OCI-LY3 (cell line): ENCODE data around the gene TBC1D25.
A peak's percentile ranks its signal among the peaks of the same experiment; 100 is the strongest.

Experiments used
- H2AFZ ChIP-seq: fragments of 200-600, 300-600 bp; shearing (Covaris generic); 2 replicates; pipeline ENCODE4 v1.6.0; 2014; ENCODE audit warnings: antibody characterized with exemption, low read depth, low read length
- H3K27ac ChIP-seq: fragments of 200-600, 300-600 bp; sonication (generic); 2 replicates; pipeline ENCODE4 v1.5.1; 2014; ENCODE audit warnings: mild to moderate bottlenecking, low read length, moderate library complexity, mixed read lengths
- H3K27me3 ChIP-seq: fragments of 200-600, 300-600 bp; sonication (generic); 2 replicates; pipeline ENCODE4 v1.6.1; 2014; ENCODE audit warnings: low read depth, low read length, mixed read lengths
- H3K36me3 ChIP-seq: fragments of 200-600, 300-600 bp; sonication (generic); replicated peaks from 2 replicates; pipeline ENCODE3; 2014; ENCODE audit warnings: low read depth, low read length, mixed read lengths
- H3K4me1 ChIP-seq: fragments of 300-600, 200-600 bp; sonication (generic); 2 replicates; pipeline ENCODE4 v1.6.1; 2014; ENCODE audit warnings: low read length, mixed read lengths
- H3K4me2 ChIP-seq: fragments of 200-600, 300-600 bp; sonication (generic); 2 replicates; pipeline ENCODE4 v1.6.1; 2014; ENCODE audit warnings: low read length, mixed read lengths
- H3K4me3 ChIP-seq: fragments of 300-600, 200-600 bp; sonication (generic); 2 replicates; pipeline ENCODE4 v1.5.1; 2014; ENCODE audit warnings: antibody characterized with exemption, mild to moderate bottlenecking, low read length, moderate library complexity
- H3K79me2 ChIP-seq: fragments of 300-600, 200-600 bp; shearing (Covaris generic); 2 replicates; pipeline ENCODE4 v1.6.1; 2014; ENCODE audit warnings: mild to moderate bottlenecking, low read length, mixed read lengths
- H3K9ac ChIP-seq: fragments of 300-600, 200-600 bp; shearing (Covaris generic); 2 replicates; pipeline ENCODE4 v1.6.0; 2014; ENCODE audit warnings: mild to moderate bottlenecking, low read length, moderate library complexity
- H3K9me3 ChIP-seq: fragments of 200-600, 300-600 bp; shearing (Covaris generic); 2 replicates; pipeline ENCODE4 v1.6.1; 2014; ENCODE audit warnings: low read length, mixed read lengths; ENCODE audit not compliant: insufficient read depth
- H4K20me1 ChIP-seq: fragments of 200-600, 300-600 bp; sonication (generic); 2 replicates; pipeline ENCODE4 v1.6.1; 2016; ENCODE audit warnings: low read length, mixed read lengths; ENCODE audit not compliant: insufficient read depth
- CTCF ChIP-seq: fragments of 200-600, 300-600 bp; sonication (generic); IDR thresholded peaks from 2 replicates; pipeline ENCODE4 v1.5.1; 2014; ENCODE audit warnings: antibody characterized with exemption, low read length, low read depth
- EZH2phosphoT487 ChIP-seq: fragments of 200-600 bp; shearing (Covaris generic); IDR thresholded peaks from 2 replicates; pipeline ENCODE4 v1.6.1; 2018; ENCODE audit warnings: antibody characterized with exemption, mixed run types, low read depth

Gene TBC1D25

GRCh38 chrX:48559636-48560035 lies 20.1 kb downstream of the TBC1D25 start:
- no peaks in the 10 kb centered on the region for H3K9me3 ChIP-seq
- no peak overlapping the region for H3K4me3 ChIP-seq
- no peak overlapping the region for H2AFZ ChIP-seq
- H4K20me1 ChIP-seq: no peaks in the 10 kb centered on the region
- no peak overlapping the region for H3K9ac ChIP-seq
- TF ChIP-seq EZH2phosphoT487 (no peak), CTCF (no peak)
- H3K36me3 ChIP-seq: peaks cover 13% of the 10 kb centered on the region
- no peak overlapping the region for H3K4me2 ChIP-seq
- H3K4me1 ChIP-seq: no peaks in the 10 kb centered on the region
- H3K27me3 ChIP-seq: no peaks in the 10 kb centered on the region
- no peaks in the 10 kb centered on the region for H3K79me2 ChIP-seq
- no peak overlapping the region for H3K27ac ChIP-seq

- Histone ChIP-seq H3K79me2 (no peaks in the 10 kb centered on the region), H2AFZ (no peak overlapping the region), H3K4me1 (no peaks in the 10 kb centered on the region), H3K4me2 (no peak overlapping the region), H3K27me3 (no peaks in the 10 kb centered on the region), H4K20me1 (no peaks in the 10 kb centered on the region), H3K9ac (no peak overlapping the region), H3K4me3 (no peak overlapping the region), H3K36me3 (peaks cover 9% of the 10 kb centered on the region), H3K9me3 (no peaks in the 10 kb centered on the region), H3K27ac (no peak overlapping the region)
- TF ChIP-seq CTCF (no peak), EZH2phosphoT487 (no peak)
Measured at GRCh38 chrX:48560056-48560455, 20.5 kb downstream of the TBC1D25 start.

GRCh38 chrX:48560681-48561080 lies 21.2 kb downstream of the TBC1D25 start:
- peaks cover 8% of the 10 kb centered on the region for H3K36me3 ChIP-seq

GRCh38 chrX:48569958-48570357 lies 30.4 kb downstream of the TBC1D25 start:
- Histone ChIP-seq H3K79me2 (peaks cover 6% of the 10 kb centered on the region), H3K27ac (peak overlapping the region; percentile 90), H3K36me3 (peaks cover 1% of the 10 kb centered on the region), H3K4me1 (peaks cover 24% of the 10 kb centered on the region), H3K27me3 (no peaks in the 10 kb centered on the region), H3K4me3 (no peak overlapping the region), H2AFZ (no peak overlapping the region), H3K9me3 (no peaks in the 10 kb centered on the region), H3K4me2 (peak overlapping the region; percentile 70), H3K9ac (peak overlapping the region; percentile 59; the same call in 1 of the 2 replicates), H4K20me1 (no peaks in the 10 kb centered on the region)
- TF ChIP-seq EZH2phosphoT487 (no peak), CTCF (no peak)

More at GRCh38 chrX:48560681-48561080, 21.2 kb downstream of the TBC1D25 start:
- H3K9ac ChIP-seq: no peak overlapping the region
- no peaks in the 10 kb centered on the region for H3K9me3 ChIP-seq
- H4K20me1 ChIP-seq: no peaks in the 10 kb centered on the region
- H3K27me3 ChIP-seq: no peaks in the 10 kb centered on the region
- H3K79me2 ChIP-seq: no peaks in the 10 kb centered on the region
- H2AFZ ChIP-seq: no peak overlapping the region
- no peak overlapping the region for H3K4me2 ChIP-seq
- H3K4me1 ChIP-seq: no peaks in the 10 kb centered on the region
- no peak overlapping the region for H3K4me3 ChIP-seq
- H3K27ac ChIP-seq: no peak overlapping the region
- TF ChIP-seq EZH2phosphoT487 (no peak), CTCF (no peak)
